GM21529 (cell line): ENCODE data around the gene DHPS.
"Not testable (repeated sequence)": the region's sequence is repeated elsewhere in the genome, so short reads cannot be mapped to it uniquely, and the experiment has no call there.

Source experiments
- ATAC-seq: cut with Tn5 transposase; IDR thresholded peaks from one replicate; pipeline ENCODE4 v1.9.1; 2021; ENCODE audit not compliant: unreplicated experiment

Gene DHPS

DNA sequence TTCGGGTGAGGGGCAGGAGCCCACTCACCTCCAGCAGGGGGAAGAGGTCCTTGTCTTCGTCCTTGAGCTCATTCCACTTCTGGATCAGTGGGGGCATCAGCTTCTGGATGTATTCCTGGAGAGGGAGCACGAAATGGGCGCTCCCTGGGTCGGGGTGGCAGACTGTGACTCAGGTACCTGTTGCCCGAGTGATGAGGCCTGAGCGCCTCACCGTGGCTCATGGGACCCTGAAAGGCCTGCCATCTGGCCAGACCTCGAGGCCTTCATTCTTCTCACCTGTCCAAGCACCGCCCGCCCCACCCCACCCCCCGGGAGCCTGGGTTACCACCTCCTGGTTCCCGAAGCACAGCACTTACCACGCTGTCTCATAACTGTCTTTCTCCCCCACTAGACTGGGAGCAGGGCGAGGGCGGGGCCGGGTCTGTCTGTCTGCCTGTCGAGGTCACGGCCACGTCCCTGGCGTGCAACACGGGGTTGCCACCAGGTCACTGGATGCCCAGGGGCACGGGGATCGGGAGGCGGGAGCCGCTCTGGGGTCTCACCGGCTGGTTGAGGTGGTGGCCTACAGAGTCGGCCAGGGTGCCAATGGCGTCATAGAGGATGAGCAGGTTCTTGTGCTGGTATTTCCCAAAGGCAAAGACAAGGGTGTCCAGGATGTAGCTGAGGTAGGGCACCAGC lies 24.1 kb upstream of the DHPS start:
- no peak for ATAC-seq

DNA sequence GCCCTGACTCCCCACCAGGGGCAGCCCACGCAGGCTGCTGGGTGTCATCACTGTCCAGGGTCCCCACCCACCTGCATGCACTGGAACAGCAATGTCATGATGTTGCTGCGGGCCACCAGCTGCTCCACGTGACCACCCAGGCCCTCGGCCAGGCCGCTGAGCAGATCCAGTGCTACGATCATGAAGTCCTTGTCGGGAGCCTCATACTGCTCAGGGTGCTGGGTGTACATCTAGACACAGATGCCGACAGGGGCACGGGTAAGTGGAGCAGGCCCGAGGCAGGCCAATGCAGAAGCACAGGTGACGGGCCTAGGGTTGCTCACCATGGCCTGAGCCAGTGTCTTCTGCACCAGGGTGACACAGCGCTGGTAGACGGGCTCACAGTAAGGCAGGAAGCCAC lies 23.5 kb upstream of the DHPS start:
- no peak for ATAC-seq

DNA sequence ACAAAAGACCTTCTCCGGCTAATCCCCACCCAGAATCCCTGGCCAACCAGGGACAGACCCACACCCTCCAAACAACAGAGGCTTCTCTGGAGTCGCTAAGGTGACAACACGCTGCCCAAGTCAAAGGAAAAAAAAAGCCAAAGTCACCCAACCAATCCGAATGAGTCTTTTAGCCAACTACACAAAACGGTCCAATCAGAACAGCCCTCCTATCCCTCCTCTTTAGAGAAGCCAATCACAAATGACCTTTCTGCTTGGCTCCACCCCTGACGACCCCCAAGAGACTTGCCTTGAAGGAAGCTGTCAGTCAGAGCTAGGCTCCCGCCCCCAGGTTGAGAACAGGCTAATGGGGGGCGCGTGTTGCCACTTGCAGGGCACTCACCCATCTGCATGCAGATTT lies 21.4 kb upstream of the DHPS start:
- ATAC-seq = no peak

DNA sequence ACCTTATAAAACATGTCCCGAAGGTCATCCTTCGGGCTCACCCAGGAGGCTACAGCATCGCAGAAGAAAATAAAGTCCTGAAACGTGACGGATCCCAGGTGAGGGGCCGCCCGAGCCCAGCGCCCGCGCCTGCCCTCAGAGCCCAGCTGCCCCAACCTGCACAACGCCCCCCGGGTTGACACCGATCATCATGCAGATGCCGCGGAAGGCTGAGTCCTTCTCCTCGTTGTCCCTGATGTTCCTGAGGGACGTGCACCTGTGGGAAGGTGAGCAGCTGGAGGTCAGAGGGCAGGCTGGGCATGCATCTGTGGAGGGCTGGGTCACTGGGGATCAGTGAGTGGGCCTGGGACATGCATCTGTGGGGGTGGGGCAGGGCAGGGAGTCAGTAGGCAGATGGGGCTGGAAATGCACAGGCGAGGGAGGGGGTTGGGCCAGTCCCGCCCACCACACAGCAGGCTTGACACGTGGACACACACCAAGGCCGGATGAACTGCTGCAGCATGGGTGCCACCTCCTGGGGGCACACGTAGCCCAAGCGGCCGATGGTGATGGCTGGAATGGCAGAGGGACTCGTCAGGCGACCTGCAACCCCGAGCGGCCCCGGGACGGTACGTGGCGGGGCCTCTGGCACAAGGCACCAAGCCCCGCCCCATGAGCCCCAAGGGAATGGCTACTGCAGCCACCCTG lies 20.1 kb upstream of the DHPS start:
- no peak for ATAC-seq

DNA sequence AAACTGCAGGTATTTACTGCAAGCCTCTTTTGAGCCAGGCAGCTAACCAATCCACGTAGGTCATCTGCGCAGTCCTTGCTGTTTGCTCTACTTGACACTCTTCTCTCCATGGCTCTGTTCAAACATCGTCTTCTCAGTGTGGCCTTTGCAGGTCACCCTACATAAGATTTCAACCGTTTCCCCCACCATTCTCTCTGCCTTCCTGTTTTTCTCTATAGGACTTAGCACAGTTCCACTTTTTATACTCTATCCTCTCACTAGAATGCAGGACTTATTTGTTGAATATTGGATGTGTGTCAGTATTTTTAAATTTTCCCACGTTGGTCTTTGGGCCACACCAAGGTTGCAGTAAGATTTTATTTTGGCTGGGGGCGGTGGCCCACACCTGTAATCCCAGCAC lies 16.5 kb upstream of the DHPS start:
- ATAC-seq = no peak

DNA sequence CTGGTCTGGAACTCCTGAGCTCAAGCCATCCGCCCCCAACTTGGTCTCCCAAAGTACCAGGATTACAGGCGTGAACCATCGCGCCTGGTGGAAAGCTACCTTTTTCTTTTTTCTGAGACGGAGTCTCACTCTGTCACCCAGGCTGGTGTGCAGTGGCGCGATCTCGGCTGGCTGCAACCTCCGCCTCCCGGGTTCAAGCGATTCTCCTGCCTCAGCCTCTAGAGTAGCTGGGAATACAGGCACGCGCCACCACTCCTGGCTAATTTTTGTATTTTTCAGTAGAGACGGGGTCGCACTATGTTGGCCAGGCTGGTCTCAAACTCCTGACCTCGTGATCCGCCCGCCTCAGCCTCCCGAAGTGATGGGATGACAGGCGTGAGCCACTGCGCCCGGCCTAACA lies 15.7 kb upstream of the DHPS start:
- ATAC-seq = not testable (repeated sequence)

DNA sequence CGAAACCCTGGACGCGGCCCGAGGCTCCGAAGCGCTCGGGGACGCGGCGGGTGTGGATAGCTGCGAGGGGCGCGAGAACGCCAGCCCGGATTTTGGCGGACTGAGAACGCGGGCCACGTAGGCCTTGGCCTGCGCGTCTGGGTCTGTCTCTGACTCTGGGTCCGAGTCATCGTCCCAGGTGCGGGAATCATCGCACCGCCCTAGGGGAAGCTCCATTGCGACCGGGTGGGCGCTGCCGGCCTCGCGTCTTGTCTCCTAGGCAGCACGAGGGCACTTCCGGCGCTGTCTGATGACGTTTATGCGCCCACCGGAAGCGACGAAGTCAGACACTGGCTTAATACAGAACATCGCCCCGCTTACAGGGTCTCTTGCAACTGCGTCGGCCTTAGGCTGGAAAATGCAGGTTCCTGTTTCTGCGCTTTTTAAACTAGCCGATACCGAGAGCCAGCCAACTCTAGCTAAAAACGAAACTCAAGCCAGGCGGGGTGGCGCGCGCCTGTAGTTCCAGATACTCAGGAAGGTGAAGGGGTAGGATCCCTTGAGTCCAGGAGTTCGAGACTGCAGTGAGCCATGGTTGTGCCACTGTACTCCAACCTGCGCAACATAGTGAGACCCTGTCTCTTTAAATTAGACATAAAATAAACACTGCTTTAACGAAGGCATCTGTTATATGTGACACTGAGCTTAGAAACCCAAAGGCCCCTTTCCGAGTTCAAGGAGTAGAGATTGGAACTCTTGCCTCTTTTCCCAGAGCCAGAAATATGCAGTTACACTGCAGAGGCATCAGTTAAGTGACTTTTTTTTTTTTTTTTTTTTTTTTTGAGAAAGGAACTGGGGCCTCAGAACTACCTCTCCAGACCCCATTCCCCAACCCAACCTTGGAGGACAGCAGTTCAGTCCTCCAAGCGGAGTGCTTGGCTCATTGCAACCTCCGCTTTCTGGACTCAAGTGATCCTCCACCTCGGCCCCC lies 15.0 kb upstream of the DHPS start, which contains the start of gene FBXW9:
Gene FBXW9 (minus strand): TSS at position 266 of the 970 bp plus-strand sequence. CDS start 50 bp downstream, at position 216.
- peak; percentile 74 for ATAC-seq

DNA sequence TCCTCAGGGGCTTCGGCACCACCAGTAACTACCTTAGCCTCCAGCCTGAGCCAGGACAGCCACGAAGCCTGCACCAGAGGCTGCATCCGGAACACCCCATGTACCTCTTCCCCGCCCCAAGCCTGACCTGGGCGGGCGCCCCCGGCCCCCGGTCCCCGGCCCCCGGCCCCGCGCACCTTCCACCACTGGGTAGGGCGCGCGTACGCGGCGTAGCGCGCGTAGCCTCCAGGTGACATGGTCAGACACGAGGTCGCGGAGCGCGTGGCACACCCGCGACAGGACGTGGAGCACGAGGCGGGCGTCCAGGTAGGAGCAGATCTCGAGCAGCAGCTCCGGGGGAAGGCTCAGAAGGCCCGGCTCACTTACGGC lies 14.3 kb upstream of the DHPS start:
- ATAC-seq = peak; percentile 9

DNA sequence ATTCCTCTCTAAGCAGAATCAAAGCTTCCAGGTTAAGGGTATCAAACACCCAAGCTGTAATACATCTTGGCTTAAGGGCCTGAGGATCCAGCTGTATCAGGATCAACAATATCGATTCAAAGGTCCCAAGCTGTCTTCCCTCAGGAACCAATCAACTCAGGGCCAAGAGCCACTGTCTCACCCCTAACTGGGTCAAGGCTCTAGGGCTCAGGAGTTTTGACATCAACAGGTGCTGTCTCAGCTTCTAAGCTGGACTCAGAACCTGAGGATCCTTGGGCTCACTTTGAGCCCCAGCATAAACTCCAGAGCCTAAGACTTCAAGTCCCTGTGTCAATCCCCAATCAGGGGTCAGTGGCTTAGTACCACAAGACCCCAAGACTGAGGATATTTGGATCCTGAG lies 13.8 kb upstream of the DHPS start:
- ATAC-seq = peak; percentile 5

DNA sequence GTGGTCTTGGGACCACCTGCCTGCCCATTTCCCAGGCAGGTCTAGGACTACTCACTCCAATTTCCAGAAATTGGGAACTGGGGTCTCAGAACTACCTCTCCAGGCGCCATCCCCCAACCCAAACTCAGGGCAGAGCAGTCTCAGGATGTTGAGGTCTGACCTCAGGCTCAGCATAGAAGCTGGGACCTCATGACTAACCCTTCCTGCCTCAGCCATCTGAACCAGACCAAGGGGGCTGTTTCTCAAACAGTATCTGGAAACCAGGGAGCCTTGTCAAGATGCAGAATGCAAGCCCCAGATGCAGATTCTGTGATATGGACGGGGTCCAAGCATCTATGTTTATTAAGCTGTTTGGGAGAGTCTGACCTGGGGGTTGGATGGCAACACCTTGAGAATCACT lies 13.4 kb upstream of the DHPS start:
- ATAC-seq = no peak

DNA sequence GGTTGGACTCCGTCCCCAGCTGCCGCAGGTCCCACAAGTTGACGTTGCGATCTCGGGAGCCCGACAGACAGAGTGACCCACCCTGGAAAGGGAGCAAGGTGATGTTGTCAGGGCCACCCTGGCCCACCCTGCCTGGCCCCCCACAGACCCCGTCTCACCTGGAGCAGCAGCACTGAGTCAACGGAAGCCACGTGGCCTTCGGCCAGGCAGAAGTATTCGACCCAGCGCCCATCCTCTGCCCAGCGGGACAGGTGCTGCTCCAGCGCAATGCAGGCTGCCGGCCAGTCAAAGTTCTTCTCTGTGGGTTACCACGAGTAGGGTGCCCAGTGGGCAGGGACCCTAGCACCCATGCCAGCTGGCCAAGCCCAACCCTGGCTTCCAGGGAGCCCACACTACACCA lies 13.0 kb upstream of the DHPS start:
- no peak for ATAC-seq

DNA sequence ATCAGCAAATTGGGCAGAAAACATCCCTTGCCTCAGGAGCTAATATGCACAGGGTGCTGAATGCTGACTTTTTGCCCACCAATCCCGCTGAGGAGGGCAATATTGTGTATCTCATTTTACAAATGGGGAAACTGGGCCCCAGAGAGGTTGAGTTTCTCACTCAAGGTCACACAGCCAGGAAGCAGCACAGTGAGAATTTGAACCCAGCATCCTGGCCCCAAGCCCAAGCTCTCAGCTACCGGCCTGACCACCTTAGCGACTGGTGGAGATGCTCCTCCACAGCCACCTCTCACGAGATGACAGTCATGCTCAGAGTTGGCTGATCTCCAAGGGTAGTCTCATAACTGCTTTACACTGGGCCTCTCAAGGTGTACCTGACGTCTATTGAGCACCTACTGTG lies 11.3 kb upstream of the DHPS start:
- ATAC-seq = no peak

DNA sequence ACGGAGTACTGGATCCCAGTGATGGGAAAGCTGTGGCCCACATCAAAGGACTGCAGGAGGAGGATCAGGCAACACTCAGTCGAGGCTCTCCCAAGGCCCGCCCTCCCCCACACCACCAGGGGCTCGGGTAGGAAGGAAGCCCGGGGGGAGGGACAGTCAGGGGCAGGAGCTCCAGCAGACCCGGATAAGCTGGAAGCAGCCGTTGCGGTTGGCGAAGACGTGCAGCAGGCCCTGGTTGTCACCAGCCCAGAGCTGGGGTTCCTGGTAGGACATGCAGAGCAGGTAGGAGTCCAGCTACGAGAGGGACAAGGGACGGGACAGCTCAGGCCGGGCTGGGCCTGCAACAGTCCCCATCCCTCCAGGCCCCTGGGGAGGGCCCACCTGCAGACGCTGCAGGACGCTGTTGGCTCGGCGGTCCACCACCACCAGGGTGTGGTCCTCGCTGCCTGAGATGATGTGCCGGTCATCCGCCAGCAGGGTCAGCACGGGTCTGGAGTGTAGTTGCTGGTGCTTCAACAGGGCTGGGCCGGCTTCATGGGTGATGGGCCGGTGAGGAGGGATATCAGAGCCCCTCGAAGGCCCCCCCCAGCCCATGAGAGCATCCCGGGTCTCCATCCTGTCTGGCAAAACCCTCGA lies 8.0 kb upstream of the DHPS start:
- no peak for ATAC-seq

DNA sequence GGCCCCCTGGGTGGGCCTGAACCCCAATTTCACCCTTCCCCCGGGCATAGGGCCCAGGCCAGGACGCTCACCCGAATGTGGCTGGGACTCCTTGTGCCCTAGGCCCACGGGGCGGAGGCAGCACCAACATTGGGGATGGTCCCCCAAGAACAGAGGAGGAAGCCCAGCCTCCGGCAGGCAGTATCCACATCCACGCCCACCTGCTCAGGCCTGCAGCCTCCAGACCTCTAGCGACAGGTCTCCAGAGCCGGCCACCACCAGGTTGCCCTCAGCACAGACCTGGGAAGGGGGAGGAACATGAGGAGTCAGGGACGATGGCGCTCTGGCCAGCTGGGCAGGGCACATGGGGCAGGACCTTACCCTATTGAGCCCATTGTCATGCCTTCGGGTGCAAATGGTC lies 7.3 kb upstream of the DHPS start:
- ATAC-seq = no peak

DNA sequence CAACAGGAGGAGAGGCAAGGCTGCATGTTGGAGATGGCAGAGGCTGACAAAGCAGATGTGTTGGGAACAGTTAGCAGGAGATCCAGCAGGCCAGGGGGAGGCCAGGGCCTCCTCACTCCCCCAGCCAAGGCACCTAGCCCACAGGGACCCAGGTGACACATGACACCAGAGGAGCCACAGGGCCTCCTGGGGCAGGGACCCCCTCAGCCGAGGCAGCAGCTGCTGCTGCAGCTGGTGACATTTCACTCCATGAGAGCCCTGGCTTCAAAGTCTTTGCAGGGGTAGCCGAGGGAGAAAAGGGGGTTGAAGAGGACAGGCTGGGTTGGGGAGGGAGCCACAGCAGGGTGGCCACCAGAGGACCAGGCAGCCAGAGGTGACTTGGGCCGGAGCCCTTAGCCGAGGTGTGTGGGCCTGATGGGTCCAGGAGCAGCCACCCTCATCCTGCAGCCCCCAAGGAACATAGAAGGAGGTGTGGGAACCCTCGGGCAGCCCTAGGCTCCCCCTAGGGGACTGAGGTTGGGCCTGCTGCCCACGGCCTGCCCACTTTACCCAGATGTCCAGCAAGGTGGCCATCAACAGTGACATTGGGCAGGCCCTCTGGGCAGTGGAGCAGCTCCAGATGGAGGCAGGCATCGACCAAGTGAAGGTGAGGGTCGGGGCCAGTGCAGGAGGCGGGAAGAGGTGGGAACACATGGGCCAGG lies 6.0 kb upstream of the DHPS start, which contains the start of gene GNG14:
Gene GNG14 (plus strand): TSS at position 503 of the 701 bp plus-strand sequence. CDS start 51 bp downstream, at position 554.
- ATAC-seq = no peak

DNA sequence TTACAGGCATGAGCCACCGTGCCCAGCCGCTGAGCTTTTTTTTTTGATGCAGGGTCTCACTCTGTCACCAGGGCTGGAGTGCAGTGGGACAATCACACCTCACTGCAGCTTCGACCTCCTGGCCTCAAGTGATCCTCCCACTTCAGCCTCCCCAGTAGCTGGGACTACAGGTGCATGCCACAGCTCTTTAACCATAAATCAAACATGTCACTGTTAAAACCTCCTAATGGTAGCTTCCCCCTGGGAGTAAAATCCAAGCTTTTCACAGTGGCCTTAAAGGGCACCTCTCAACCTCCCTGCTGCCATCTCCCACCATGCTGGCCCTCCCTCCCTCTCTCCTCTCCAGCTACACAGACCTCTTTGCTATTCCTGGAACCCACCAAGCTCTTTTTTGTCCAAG lies 4.2 kb upstream of the DHPS start:
- ATAC-seq = no peak

DNA sequence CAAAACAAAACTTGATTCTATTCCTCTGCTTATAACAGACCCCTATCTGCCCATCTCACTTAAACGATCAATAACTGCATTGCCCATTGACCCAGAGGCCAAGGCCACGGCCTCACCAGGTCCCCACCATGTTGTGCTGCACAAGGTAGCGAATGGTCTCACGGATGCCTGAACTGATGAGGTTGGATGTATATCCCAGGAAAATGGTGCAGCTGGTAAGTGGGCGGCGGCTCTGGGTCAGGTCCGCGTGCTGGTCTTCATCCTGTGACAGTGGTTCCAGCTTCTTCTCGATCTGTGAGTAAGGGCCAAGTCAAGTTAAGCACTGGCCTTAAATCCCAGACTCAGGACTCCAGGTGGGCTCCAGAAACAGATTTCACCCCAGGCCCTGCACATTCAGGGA lies 1.6 kb downstream of the DHPS start:
- no peak for ATAC-seq

DNA sequence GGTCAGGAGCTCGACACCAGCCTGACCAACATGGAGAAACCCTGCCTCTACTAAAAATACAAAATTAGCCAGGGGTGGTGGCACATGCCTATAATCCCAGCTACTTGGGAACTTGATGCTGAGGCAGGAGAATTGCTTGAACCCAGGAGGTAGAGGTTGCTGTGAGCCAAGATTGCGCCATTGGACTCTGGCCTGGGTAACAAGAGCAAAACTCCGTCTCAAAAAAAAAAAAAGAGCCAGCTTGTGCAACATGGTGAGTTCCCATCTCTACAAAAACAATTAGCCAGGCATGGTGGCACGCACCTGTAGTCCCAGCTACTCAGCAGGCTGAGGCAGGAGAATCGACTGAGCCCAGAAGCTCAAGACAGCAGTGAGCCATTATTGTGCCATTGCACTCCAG lies 3.6 kb downstream of the DHPS start:
- not testable (repeated sequence) for ATAC-seq

DNA sequence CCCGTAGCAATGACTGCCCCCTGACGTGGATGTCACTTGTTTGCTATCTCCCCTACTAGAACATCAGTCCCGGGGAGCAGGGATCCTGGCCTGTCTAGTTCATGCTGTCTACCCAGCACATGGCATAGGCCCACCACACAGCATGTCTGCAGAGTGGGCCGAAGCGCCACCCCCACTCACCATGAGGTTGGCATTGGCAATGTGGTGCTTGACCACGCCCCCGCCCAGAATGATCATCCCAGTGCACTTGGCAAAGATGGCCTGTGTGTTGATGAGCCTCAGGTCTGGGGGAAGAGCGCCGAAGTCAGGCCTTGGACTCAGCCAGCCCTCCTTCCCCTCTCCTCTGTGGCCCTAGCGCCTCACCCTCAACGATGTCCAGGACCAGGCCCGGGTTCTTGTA lies 4.8 kb downstream of the DHPS start:
- ATAC-seq = no peak

DNA sequence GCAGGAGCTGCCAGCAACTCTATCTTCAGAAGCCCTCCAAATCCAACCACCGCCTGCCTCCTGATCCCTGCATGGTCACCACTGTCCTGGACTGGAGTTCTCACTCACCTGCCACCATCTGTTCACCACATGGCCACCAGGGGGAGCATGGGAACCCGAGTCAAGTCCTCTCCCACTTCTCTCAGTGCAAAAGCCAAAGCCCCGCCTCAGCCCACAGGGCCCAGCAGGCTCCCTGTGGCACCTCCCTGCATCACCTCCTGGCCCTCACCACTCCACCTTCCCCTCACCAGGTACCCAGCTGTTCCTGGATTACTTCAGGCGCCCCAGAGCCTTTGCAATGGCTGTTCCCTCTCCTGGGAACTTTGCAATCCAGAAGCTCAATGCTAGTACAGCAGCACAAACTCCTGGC lies 5.3 kb downstream of the DHPS start:
- no peak for ATAC-seq
